GM23338 (cell line): ENCODE data around the gene HPS3. TPM values are rescaled to one million over a fixed set of nuclear protein-coding genes. Genes with fewer than 3 reads are reported as not detected.
A peak's percentile ranks its signal among the peaks of the same experiment; 100 is the strongest.

Source experiments
- ATAC-seq: fragments of 200-7000 bp; cut with Tn5 transposase; 3 replicates; pipeline ENCODE4 v1.9.1; 2020
- DNase-seq: peaks from one replicate; pipeline ENCODE4 v3.0.0-alpha.2; 2015; ENCODE audit warnings: low spot score
- H2AFZ ChIP-seq: fragments of 200-600 bp; sonication (generic); 2 replicates; pipeline ENCODE4 v1.8.0; 2016; ENCODE audit warnings: antibody characterized with exemption, mild to moderate bottlenecking, moderate library complexity
- H3F3A ChIP-seq: fragments of 200-600 bp; sonication (generic); replicated peaks from 2 replicates; pipeline ENCODE4 v1.8.0; 2017; ENCODE audit warnings: antibody characterized with exemption, mixed run types, low read depth
- H3K27ac ChIP-seq: fragments of 200-600 bp; sonication (generic); 2 replicates; pipeline ENCODE4 v1.6.1; 2016; ENCODE audit warnings: low read depth
- H3K27me3 ChIP-seq: fragments of 200-600 bp; sonication (generic); 2 replicates; pipeline ENCODE4 v1.8.0; 2016; ENCODE audit warnings: mild to moderate bottlenecking, mixed run types, moderate library complexity; ENCODE audit not compliant: insufficient read depth
- H3K36me3 ChIP-seq: fragments of 200-600 bp; sonication (generic); 2 replicates; pipeline ENCODE4 v1.8.0; 2016; ENCODE audit warnings: mild to moderate bottlenecking; ENCODE audit not compliant: insufficient read depth
- H3K4me1 ChIP-seq: fragments of 200-600 bp; sonication (generic); 2 replicates; pipeline ENCODE4 v1.8.0; 2016; ENCODE audit warnings: mild to moderate bottlenecking, moderate library complexity; ENCODE audit not compliant: insufficient read depth
- H3K4me2 ChIP-seq: fragments of 200-600 bp; sonication (generic); 2 replicates; pipeline ENCODE4 v1.7.1; 2017; ENCODE audit warnings: mixed run types
- H3K4me3 ChIP-seq: fragments of 200-600 bp; sonication (generic); 2 replicates; pipeline ENCODE4 v1.6.1; 2016; ENCODE audit warnings: mixed run types
- H3K79me2 ChIP-seq: fragments of 200-600 bp; sonication (generic); replicated peaks from 2 replicates; pipeline ENCODE4 v1.8.0; 2017; ENCODE audit warnings: mild to moderate bottlenecking; ENCODE audit not compliant: insufficient read depth
- H3K9me2 ChIP-seq: fragments of 200-600 bp; sonication (generic); 2 replicates; pipeline ENCODE4 v1.8.0; 2017; ENCODE audit not compliant: insufficient read depth
- H4K20me1 ChIP-seq: fragments of 200-600 bp; sonication (generic); replicated peaks from 2 replicates; pipeline ENCODE4 v1.8.0; 2017; ENCODE audit warnings: mild to moderate bottlenecking; ENCODE audit not compliant: insufficient read depth
- H3K27ac Mint-ChIP-seq: 2 replicates; pipeline ENCODE4 v1.8.0; 2020; ENCODE audit warnings: inconsistent platforms, mild to moderate bottlenecking, moderate library complexity, mixed read lengths
- H3K27me3 Mint-ChIP-seq: 3 replicates; pipeline ENCODE4 v1.8.0; 2022; ENCODE audit warnings: low read depth, mild to moderate bottlenecking, moderate library complexity, mixed read lengths, inconsistent platforms; ENCODE audit not compliant: insufficient read depth, poor library complexity
- H3K36me3 Mint-ChIP-seq: 3 replicates; pipeline ENCODE4 v1.8.0; 2021; ENCODE audit warnings: low read depth, mild to moderate bottlenecking, inconsistent platforms, moderate library complexity, mixed read lengths
- H3K4me1 Mint-ChIP-seq: 3 replicates; pipeline ENCODE4 v1.8.0; 2020; ENCODE audit warnings: mild to moderate bottlenecking, inconsistent platforms, mixed read lengths
- H3K4me3 Mint-ChIP-seq: 3 replicates; pipeline ENCODE4 v1.8.0; 2021; ENCODE audit warnings: moderate library complexity, mild to moderate bottlenecking, inconsistent platforms, mixed read lengths
- H3K9me3 Mint-ChIP-seq: 3 replicates; pipeline ENCODE4 v1.8.0; 2020; ENCODE audit warnings: moderate library complexity, mild to moderate bottlenecking, inconsistent platforms, mixed read lengths
- EZH2 ChIP-seq: fragments of 200-600 bp; sonication (generic); IDR thresholded peaks from one replicate; pipeline ENCODE4 v1.8.0; 2017; ENCODE audit warnings: antibody characterized with exemption, mild to moderate bottlenecking, low read depth; ENCODE audit not compliant: unreplicated experiment
- EZH2phosphoT487 ChIP-seq: fragments of 200-600 bp; sonication (generic); IDR thresholded peaks from one replicate; pipeline ENCODE4 v1.8.1; 2018; ENCODE audit warnings: antibody characterized with exemption; ENCODE audit not compliant: unreplicated experiment
- JUNB ChIP-seq: IDR thresholded peaks from one replicate; pipeline ENCODE4 v1.6.1; 2016; ENCODE audit warnings: antibody characterized with exemption; ENCODE audit not compliant: unreplicated experiment
- NANOG ChIP-seq: IDR thresholded peaks from 2 replicates; pipeline ENCODE4 v1.6.1; 2016; ENCODE audit warnings: antibody characterized with exemption, borderline replicate concordance
- POLR2AphosphoS5 ChIP-seq: IDR thresholded peaks from 2 replicates; pipeline ENCODE4 v1.6.1; 2016; ENCODE audit warnings: antibody characterized with exemption, low read depth
- REST ChIP-seq: IDR thresholded peaks from one replicate; pipeline ENCODE4 v1.6.1; 2018; ENCODE audit warnings: antibody characterized with exemption; ENCODE audit not compliant: unreplicated experiment
- STAT1 ChIP-seq: IDR thresholded peaks from one replicate; pipeline ENCODE4 v1.6.1; 2016; ENCODE audit warnings: antibody characterized with exemption; ENCODE audit not compliant: unreplicated experiment
- ZNF114 ChIP-seq: fragments of 250-450 bp; sonication (Bioruptor Pico); IDR thresholded peaks from 2 replicates; pipeline ENCODE4 v1.5.0; 2020; ENCODE audit warnings: mild to moderate bottlenecking, moderate library complexity
- polyA plus RNA-seq: library from polyadenylated mRNA; unstranded; fragments of >200 nt; fragmentation: Nextera tagmentation; extraction: Ambion mirVana; gene quantifications from 2 replicates; pipeline ENCODE4 v1.2.1, GENCODE V29; 2016
- total RNA-seq: library from RNA; depleted of rRNA; stranded (reverse); fragments of >200 nt; shearing (Covaris generic); gene quantifications from 2 replicates; pipeline ENCODE4 v1.2.3, GENCODE V29; 2014
- TF ChIP-seq, protein P1 (sequence below), 2 experiments: fragments of 200-600 bp in 1 of 2; sonication (generic) in 1 of 2; conservative IDR thresholded peaks; 2 replicates each; pipeline versions ENCODE4 v1.5.1 to v1.6.1; 2016 to 2017; ENCODE audit warnings: antibody characterized with exemption in 2 of 2, low read depth in 2 of 2, mild to moderate bottlenecking in 2 of 2, moderate library complexity in 1 of 2
- TF ChIP-seq, protein P2 (sequence below): IDR thresholded peaks from 2 replicates; pipeline ENCODE4 v1.6.1; 2016; ENCODE audit warnings: antibody characterized with exemption

HPS3 gene
- total and polyA plus RNA-seq, 2 experiments from 2014 or later: 41.7 to 66.8 TPM

DNA sequence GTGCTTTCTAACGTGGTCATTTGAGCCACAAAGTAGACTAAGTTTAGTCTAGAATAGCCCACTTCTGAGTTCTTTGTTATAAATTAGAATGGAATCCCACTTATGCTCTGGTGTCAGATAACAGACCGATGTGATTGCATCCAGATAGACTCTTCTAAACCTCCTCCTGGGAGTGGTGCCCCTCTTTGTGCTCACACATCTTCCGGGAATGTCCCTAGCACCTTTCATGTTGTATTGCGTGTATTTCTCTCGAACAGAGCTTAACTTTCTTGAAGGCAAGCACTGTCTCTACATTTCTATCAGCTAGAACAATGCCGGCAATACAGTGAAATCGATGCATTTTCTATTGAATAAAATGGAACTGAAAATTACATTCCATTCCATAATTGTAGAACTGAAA, 69.2 kb downstream of the HPS3 start:
- H3F3A ChIP-seq: no peaks in the 10 kb centered on the region
- peaks cover 59% of the 10 kb centered on the region for H3K4me1 Mint-ChIP-seq
- peaks cover 3% of the 10 kb centered on the region; the same call in 1 of the 3 replicates for H3K36me3 Mint-ChIP-seq
- peaks cover 25% of the 10 kb centered on the region for H3K4me1 ChIP-seq
- ATAC-seq (peak; percentile 89), DNase-seq (peak; percentile 95)
- H4K20me1 ChIP-seq: no peaks in the 10 kb centered on the region
- H3K4me2 ChIP-seq: peak overlapping the region; percentile 13; the same call in 1 of the 2 replicates
- H3K27me3 Mint-ChIP-seq: peaks cover 15% of the 10 kb centered on the region
- H3K27me3 ChIP-seq: no peaks in the 10 kb centered on the region
- H3K4me3 Mint-ChIP-seq: peak overlapping the region; percentile 66
- H3K4me3 ChIP-seq: peak overlapping the region; percentile 24; the same call in 1 of the 2 replicates
- H3K9me2 ChIP-seq: no peaks in the 10 kb centered on the region
- no peak overlapping the region for H2AFZ ChIP-seq
- H3K27ac ChIP-seq: peak overlapping the region; percentile 100
- peak; percentile 79 for TF ChIP-seq NANOG
- TF ChIP-seq, protein P1, sequence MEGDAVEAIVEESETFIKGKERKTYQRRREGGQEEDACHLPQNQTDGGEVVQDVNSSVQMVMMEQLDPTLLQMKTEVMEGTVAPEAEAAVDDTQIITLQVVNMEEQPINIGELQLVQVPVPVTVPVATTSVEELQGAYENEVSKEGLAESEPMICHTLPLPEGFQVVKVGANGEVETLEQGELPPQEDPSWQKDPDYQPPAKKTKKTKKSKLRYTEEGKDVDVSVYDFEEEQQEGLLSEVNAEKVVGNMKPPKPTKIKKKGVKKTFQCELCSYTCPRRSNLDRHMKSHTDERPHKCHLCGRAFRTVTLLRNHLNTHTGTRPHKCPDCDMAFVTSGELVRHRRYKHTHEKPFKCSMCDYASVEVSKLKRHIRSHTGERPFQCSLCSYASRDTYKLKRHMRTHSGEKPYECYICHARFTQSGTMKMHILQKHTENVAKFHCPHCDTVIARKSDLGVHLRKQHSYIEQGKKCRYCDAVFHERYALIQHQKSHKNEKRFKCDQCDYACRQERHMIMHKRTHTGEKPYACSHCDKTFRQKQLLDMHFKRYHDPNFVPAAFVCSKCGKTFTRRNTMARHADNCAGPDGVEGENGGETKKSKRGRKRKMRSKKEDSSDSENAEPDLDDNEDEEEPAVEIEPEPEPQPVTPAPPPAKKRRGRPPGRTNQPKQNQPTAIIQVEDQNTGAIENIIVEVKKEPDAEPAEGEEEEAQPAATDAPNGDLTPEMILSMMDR (conservative IDR thresholded peaks at IDR 0.05; ENCODE audit: low read depth in 2 of 2): no peak
- TF ChIP-seq, protein P2, sequence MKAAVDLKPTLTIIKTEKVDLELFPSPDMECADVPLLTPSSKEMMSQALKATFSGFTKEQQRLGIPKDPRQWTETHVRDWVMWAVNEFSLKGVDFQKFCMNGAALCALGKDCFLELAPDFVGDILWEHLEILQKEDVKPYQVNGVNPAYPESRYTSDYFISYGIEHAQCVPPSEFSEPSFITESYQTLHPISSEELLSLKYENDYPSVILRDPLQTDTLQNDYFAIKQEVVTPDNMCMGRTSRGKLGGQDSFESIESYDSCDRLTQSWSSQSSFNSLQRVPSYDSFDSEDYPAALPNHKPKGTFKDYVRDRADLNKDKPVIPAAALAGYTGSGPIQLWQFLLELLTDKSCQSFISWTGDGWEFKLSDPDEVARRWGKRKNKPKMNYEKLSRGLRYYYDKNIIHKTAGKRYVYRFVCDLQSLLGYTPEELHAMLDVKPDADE: no peak
- TF ChIP-seq ZNF114: no peak
- TF ChIP-seq EZH2: no peak
- no peak for TF ChIP-seq JUNB
- TF ChIP-seq POLR2AphosphoS5: peak; percentile 39; the same call in 1 of the 2 replicates
- no peak for TF ChIP-seq REST
- no peak for TF ChIP-seq STAT1
- no peaks in the 10 kb centered on the region for H3K9me3 Mint-ChIP-seq
- H3K36me3 ChIP-seq: no peaks in the 10 kb centered on the region
- H3K27ac Mint-ChIP-seq: peak overlapping the region; percentile 98
- no peaks in the 10 kb centered on the region for H3K79me2 ChIP-seq

DNA sequence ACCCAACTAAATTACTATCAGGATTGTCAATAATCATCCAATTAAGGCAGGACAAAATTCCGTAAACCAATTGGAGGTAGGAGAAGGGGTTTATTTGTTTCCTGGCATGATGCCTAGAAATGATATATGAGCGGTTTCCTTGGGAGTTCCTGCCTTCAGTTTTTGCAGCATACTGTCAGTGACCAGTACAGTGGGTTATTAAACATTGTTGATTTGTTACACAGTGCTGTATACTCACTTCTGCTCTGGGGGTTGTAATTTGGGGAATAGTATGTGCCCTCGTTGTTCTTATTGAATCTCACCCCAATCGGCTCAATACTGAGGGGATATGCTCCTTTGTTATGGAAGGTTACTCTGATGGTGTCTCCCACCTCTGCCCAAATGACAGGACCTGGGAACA, 70.0 kb downstream of the HPS3 start:
- Histone ChIP-seq H3K27me3 (no peaks in the 10 kb centered on the region), H3K9me2 (no peaks in the 10 kb centered on the region; the same call in 1 of the 2 replicates), H3F3A (no peaks in the 10 kb centered on the region), H3K36me3 (no peaks in the 10 kb centered on the region), H3K4me3 (no peak overlapping the region), H3K79me2 (no peaks in the 10 kb centered on the region), H3K27ac (peak overlapping the region; percentile 100), H4K20me1 (no peaks in the 10 kb centered on the region), H3K4me2 (0 out of 2 replicates have a peak overlapping the region, but pooled peaks have one; percentile 4), H2AFZ (no peak overlapping the region), H3K4me1 (peaks cover 28% of the 10 kb centered on the region)
- ATAC-seq: no peak
- Mint-ChIP-seq H3K27me3 (peaks cover 17% of the 10 kb centered on the region), H3K4me3 (no peak overlapping the region), H3K36me3 (no peaks in the 10 kb centered on the region), H3K9me3 (no peaks in the 10 kb centered on the region), H3K27ac (peak overlapping the region; percentile 90), H3K4me1 (peaks cover 58% of the 10 kb centered on the region)
- no peak for DNase-seq
- TF ChIP-seq EZH2: no peak
- TF ChIP-seq, protein P2: no peak
- no peak for TF ChIP-seq REST
- no peak for TF ChIP-seq POLR2AphosphoS5
- no peak for TF ChIP-seq EZH2phosphoT487
- no peak for TF ChIP-seq JUNB
- no peak for TF ChIP-seq NANOG
